Heart right ventricle (tissue), 16 donors: Measurements from ENCODE around the gene FUT3. TPM values are rescaled to one million over a fixed set of nuclear protein-coding genes. Genes with fewer than 3 reads are reported as not detected.

Source experiments
- ATAC-seq, 8 donors: fragments of 200-7000 bp; cut with Tn5 transposase; one replicate each; pipeline ENCODE4 v1.9.1; 2020; ENCODE audit warnings: mild to moderate bottlenecking in 8 of 8, moderate library complexity in 8 of 8, moderate number of reproducible peaks in 1 of 8
- DNase-seq, 2 donors: peaks; one replicate each; pipeline ENCODE4 v3.0.0-alpha.2; 2020
- H3K27ac ChIP-seq, 10 donors: fragments of 200-600 bp; sonication (generic) in 2 of 10; one replicate each; pipeline versions ENCODE4 v1.5.0 to v1.8.0; 2020 to 2022; ENCODE audit warnings: mild to moderate bottlenecking in 3 of 10
- H3K27me3 ChIP-seq, 7 donors: fragments of 200-600 bp; one replicate each; pipeline ENCODE4 v1.8.0; 2021 to 2022; ENCODE audit warnings: mild to moderate bottlenecking in 2 of 7
- H3K36me3 ChIP-seq, 9 donors: fragments of 200-600 bp; sonication (generic) in 1 of 9; one replicate each; pipeline versions ENCODE4 v1.5.0 to v1.8.0; 2020 to 2022; ENCODE audit warnings: mild to moderate bottlenecking in 2 of 9
- H3K4me1 ChIP-seq, 9 donors: fragments of 200-600 bp; sonication (generic) in 1 of 9; one replicate each; pipeline versions ENCODE4 v1.5.0 to v1.8.0; 2020 to 2022; ENCODE audit warnings: mild to moderate bottlenecking in 4 of 9
- H3K4me3 ChIP-seq, 10 donors: fragments of 200-600 bp; sonication (generic) in 2 of 10; one replicate each; pipeline versions ENCODE4 v1.5.0 to v1.8.0; 2020 to 2022; ENCODE audit warnings: mild to moderate bottlenecking in 7 of 10, moderate library complexity in 2 of 10
- H3K9me3 ChIP-seq, 11 donors: fragments of 200-600 bp in 10 of 11; sonication (generic) in 2 of 11; one replicate each; pipeline versions ENCODE4 v1.5.0 to v1.8.0; 2013 to 2022; ENCODE audit warnings: mild to moderate bottlenecking in 2 of 11, control low read depth in 1 of 11, moderate library complexity in 1 of 11
- WGBS, 2 donors: extraction: QIAGEN DNeasy Blood & Tissue Kit; methylation state at CpG; one replicate each; pipeline ENCODE4 v1.1.7; 2013; ENCODE audit warnings: inconsistent platforms in 1 of 2; 5-methylcytosine and 5-hydroxymethylcytosine counted together
- intact Hi-C, 10 donors: fragments of 100-400 bp; cut with DNase I; formaldehyde crosslinking; loops; one replicate each; pipeline versions ENCODE4 v1.11.1 to v1.14.2; 2022
- polyA plus RNA-seq, 2 donors: library from polyadenylated mRNA; stranded (reverse); fragments of 200-250 nt; gene quantifications; one replicate each; pipeline ENCODE4 v1.2.3, GENCODE V29; 2013
- total RNA-seq, 10 donors: library from RNA; stranded (reverse); fragmentation: NEBNext Ultra II Directional in 3 of 10; extraction: Animal tissue kit (Norgen Biotek cat#: 25700) in 3 of 10; gene quantifications; one replicate each; pipeline versions ENCODE4 v1.2.1 to v1.2.4, GENCODE V29; 2021 to 2023
- TF ChIP-seq, protein P1 (sequence below), 9 donors: fragments of 200-600 bp; sonication (generic) in 2 of 9; IDR thresholded peaks; one replicate each; pipeline versions ENCODE4 v1.5.0 to v1.8.0; 2021 to 2022; ENCODE audit warnings: antibody characterized with exemption in 9 of 9, mild to moderate bottlenecking in 5 of 9, moderate library complexity in 1 of 9
- donor health status: Arrhythmogenic right ventricular cardiomyopathy.
- donor health status: ischemic (EF 13 %, LVEDD 7.1; RV severe dilation, severe dysfunction).
- donor health status: healthy with polysubstance abuse.
- donor health status: DM: no; HTN: yes; CAD: no.
- donor health status: DM: no; HTN: no; CAD: no.
- donor health status: ischemic (EF 25% LVEDD 6.9; RV normal size, moderate dysfunction).
- donor health status: ischemic (EF 25% LVEDD 5.7; RV mildly dilated, moderate dysfunction).
- donor health status: healthy.
- donor health status: DM: yes; HTN: yes; CAD: no.
- donor health status: Ischemic cardiomyopathy.
- donor health status: ischemic (EF 35%, LVEDD 5.7; RV mildly dilated, moderate dysfunction).
- donor health status: nonischemic (EF 11% LVEDD 7.7; RV severe dilation, severe dysfunction).
- donor health status: DM: yes; HTN: yes; CAD: no.
- donor health status: PGD.
- donor health status: ischemic (EF 29% LVEDD 5.4; RV normal size, mild dysfunction).
- donor health status: nonischemic (EF 23%, LVEDD 6.1; RV moderate dilation, normal function).

Gene FUT3
- total and polyA plus RNA-seq, 12 donors: 0.01 TPM; not detected in 11

DNA sequence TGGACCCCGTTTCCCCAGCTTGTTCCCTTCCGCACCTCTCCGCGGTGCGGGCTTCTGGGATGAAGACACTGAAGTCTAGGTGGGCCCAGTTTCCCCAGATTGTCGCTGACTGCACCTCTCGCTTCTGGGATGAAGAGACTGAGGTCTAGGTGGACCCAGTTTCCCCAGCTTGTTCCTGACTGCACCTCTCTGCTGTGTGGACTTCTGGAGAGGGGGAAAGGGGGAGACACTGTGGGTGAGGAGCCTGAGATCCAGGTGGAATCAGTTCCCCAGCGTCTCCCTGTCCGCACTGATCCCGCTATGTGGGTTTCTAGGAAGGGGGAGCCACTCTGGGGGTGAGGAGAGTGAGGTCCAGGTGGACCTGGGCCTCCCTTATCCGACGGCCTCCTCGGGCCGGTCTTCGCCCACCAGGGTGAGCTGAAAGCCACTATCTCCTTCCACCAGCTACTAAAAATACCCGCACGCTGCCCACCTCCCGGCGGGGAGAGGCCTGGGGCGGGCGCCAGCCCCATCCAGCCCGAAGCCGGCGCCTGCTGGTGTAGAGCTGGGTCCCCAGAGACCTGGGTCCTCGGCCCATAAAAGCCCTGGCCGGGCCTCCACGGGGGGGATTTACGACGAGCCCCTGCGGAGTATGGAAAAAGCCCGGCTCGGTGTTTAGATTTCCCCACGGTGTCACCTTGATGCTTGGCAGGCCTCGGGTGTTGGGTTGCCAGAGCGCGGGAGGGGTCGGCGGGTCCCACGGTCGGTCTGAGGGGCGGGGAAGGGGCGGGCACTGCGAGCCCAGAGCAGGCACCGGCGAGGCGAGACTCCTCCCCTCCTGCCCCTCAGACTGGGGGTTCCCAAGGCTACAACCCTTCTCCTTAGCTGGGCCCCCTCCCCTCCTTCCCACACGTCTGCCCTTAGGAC, 22.3 kb downstream of the FUT3 start:
- DNase-seq (peak; percentile 43 to 54), ATAC-seq (peak; percentile 25 to 82 (median 65))
- 3% methylated on average over 44 to 47 of the region's 47 CpGs for WGBS, 2 donors
- H3K4me1 ChIP-seq: peaks cover 0 to 25% (median 3%) of the 10 kb centered on the region in 9 donors
- no peaks in the 10 kb centered on the region for H3K36me3 ChIP-seq
- H3K27ac ChIP-seq: peak overlapping the region; percentile 35 to 89 (median 73)
- TF ChIP-seq, protein P1, sequence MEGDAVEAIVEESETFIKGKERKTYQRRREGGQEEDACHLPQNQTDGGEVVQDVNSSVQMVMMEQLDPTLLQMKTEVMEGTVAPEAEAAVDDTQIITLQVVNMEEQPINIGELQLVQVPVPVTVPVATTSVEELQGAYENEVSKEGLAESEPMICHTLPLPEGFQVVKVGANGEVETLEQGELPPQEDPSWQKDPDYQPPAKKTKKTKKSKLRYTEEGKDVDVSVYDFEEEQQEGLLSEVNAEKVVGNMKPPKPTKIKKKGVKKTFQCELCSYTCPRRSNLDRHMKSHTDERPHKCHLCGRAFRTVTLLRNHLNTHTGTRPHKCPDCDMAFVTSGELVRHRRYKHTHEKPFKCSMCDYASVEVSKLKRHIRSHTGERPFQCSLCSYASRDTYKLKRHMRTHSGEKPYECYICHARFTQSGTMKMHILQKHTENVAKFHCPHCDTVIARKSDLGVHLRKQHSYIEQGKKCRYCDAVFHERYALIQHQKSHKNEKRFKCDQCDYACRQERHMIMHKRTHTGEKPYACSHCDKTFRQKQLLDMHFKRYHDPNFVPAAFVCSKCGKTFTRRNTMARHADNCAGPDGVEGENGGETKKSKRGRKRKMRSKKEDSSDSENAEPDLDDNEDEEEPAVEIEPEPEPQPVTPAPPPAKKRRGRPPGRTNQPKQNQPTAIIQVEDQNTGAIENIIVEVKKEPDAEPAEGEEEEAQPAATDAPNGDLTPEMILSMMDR (IDR thresholded peaks at IDR 0.05): peak in 3 of 9 donors; percentile 16 to 26 (median 23)
- H3K4me3 ChIP-seq: peak overlapping the region in 9 of 10 donors; percentile 28 to 63 (median 40)
- intact Hi-C loops: loop anchor here in 3 of 10 donors (5.0 kb wide), 2 partner anchors 53 to 63 kb away; no protein-coding TSS in a partner anchor
- H3K27me3 ChIP-seq: peaks cover 0 to 39% (median 27%) of the 10 kb centered on the region in 7 donors
- no peaks in the 10 kb centered on the region for H3K9me3 ChIP-seq

DNA sequence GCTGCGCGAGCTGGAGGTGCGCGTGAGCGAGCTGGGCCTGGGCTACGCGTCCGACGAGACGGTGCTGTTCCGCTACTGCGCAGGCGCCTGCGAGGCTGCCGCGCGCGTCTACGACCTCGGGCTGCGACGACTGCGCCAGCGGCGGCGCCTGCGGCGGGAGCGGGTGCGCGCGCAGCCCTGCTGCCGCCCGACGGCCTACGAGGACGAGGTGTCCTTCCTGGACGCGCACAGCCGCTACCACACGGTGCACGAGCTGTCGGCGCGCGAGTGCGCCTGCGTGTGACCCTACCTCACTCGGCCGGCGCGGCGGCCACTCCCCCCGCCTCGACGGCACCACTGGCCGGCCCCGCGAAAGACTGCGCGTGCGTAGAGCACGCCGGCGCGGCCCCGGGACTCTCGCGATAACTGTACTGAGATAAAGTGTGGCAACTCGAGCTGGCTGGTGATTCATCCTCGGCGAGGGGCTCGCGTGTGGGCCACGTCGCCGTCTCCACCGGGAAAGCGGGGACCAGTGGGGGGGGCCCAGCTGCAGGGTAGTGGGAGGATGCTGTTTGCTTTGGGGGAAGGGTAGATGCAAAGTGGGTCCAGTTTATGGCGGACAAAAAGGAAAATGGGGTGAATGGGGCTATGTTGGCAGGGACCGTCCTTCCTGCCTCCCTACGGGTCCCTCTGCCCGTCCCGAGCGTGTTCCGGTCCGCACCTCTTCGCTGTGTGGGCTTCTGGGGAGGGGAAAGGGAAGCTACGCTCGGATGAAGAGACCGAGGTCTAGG, 23.2 kb downstream of the FUT3 start:
- intact Hi-C loops: loop anchor here in 3 of 10 donors (5.0 kb wide), 2 partner anchors 54 to 64 kb away; no protein-coding TSS in a partner anchor
- Histone ChIP-seq H3K9me3 (no peaks in the 10 kb centered on the region), H3K36me3 (no peaks in the 10 kb centered on the region), H3K4me3 (peak overlapping the region; percentile 6 to 63 (median 39)), H3K27ac (peak overlapping the region in 9 of 10 donors; percentile 50 to 89 (median 75)), H3K4me1 (peaks cover 0 to 25% (median 3%) of the 10 kb centered on the region in 9 donors), H3K27me3 (peaks cover 0 to 39% (median 27%) of the 10 kb centered on the region in 7 donors)
- 1 to 3% methylated on average over 90 to 91 of the region's 91 CpGs for WGBS, 2 donors
- DNase-seq (peak; percentile 81 to 84), ATAC-seq (peak; percentile 72 to 84 (median 82))
- TF ChIP-seq, protein P1 (IDR thresholded peaks at IDR 0.05): no peak

DNA sequence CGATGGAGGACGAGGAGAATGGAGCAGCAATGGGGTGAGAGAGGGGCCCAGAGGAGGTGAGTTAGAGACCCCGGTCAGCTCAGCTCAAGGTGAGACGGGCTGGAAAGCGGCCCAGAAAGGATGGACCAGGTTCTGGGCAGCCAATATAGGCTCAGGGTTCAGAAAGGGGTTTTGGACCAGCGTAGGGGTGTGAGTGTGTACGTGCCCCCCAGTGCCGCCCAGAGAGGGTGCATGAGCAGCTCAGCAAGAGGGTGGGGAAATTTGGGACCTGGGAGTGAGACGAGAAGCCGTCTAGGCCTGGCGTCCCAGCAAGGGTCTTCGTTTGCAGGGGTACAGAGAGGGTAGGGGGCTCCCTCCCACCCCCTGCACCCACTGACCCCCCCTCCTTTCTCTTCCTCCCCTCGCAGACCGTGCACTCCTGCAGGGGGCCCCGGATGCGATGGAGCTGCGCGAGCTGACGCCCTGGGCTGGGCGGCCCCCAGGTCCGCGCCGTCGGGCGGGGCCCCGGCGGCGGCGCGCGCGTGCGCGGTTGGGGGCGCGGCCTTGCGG, 23.8 kb downstream of the FUT3 start:
- H3K4me1 ChIP-seq: peaks cover 0 to 25% (median 3%) of the 10 kb centered on the region in 9 donors

More for the DNA sequence above, 23.8 kb downstream of the FUT3 start:
- intact Hi-C loops: loop anchor here in 3 of 10 donors (5.0 kb wide), 2 partner anchors 55 to 65 kb away; no protein-coding TSS in a partner anchor
- Histone ChIP-seq H3K27ac (peak overlapping the region in 7 of 10 donors; percentile 47 to 80 (median 70)), H3K9me3 (no peaks in the 10 kb centered on the region), H3K36me3 (no peaks in the 10 kb centered on the region), H3K4me3 (peak overlapping the region in 7 of 10 donors; percentile 28 to 63 (median 46)), H3K27me3 (peaks cover 0 to 39% (median 27%) of the 10 kb centered on the region in 7 donors)
- ATAC-seq (peak in 1 of 8 donors; percentile 2), DNase-seq (no peak)
- TF ChIP-seq, protein P1 (IDR thresholded peaks at IDR 0.05): no peak
- WGBS, 2 donors: 18% methylated on average over 35 to 37 of the region's 37 CpGs
